ENCODE measurements around the gene POM121. TPM values are rescaled to one million over a fixed set of nuclear protein-coding genes. Genes with fewer than 3 reads are reported as not detected.
"Not testable (repeated sequence)": the region's sequence is repeated elsewhere in the genome, so short reads cannot be mapped to it uniquely, and the experiment has no call there.

Gene POM121
- total RNA-seq (2013) = 4.2 TPM
- polyA plus RNA-seq = 10 to 100 TPM in 1 of 3 donors, 1 to 10 TPM in 2; 3.4 to 18.8 (median 5.1) TPM
- polyA minus RNA-seq = 11.6 and 14.0 TPM in 2 replicates
- total RNA-seq = 19.5 to 77.7 (median 28.7) reads per million in 11 experiments

DNA sequence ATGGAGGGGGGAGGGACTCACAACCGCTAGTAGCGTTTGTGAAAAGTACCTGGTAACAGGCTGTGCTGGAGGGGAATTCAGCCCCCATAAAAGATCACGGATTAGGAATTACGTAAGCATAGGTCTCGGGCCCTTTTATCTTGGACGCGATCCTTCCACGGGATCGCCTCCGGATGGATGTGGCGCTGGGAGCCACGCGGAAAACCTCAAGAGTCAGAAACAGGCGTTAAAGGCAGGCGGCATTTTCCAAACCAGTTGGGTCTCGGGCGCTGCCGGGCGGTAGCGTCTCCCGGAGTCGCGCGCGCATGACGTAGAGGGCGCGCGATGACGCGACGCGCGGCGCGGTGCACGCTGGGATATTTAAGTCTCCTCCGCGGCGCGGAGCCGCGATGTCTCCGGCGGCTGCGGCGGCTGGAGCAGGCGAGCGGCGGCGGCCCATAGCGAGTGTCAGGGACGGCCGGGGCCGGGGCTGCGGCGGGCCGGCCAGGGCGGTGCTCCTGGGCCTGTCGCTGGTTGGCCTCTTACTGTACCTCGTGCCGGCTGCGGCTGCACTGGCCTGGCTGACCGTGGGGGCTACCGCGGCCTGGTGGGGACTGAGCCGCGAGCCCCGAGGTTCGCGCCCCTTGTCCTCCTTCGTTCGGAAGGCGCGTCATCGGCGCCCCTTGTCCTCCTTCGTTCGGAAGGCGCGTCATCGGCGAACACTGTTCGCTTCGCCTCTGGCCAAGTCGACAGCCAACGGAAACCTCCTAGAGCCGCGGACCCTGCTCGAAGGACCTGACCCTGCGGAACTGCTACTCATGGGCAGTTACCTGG is at the start of gene POM121:
Gene POM121, plus strand, starts transcription at position 363 of the 813 bp plus-strand sequence. Its CDS starts 27 bp downstream, at position 390.
- Histone ChIP-seq H2AFZ (ENCODE audit: insufficient read depth, low read depth, low read length, poor library complexity, severe bottlenecking) (peak within 1 kb of the TSS; percentile 93), H3K4me1 (ENCODE audit: control insufficient read depth in 1 of 2, insufficient read depth in 2 of 2, low read length in 2 of 2) (peaks cover 14 to 17% of the 10 kb centered on the region in 2 donors)
- TF ChIP-seq, protein P1, sequence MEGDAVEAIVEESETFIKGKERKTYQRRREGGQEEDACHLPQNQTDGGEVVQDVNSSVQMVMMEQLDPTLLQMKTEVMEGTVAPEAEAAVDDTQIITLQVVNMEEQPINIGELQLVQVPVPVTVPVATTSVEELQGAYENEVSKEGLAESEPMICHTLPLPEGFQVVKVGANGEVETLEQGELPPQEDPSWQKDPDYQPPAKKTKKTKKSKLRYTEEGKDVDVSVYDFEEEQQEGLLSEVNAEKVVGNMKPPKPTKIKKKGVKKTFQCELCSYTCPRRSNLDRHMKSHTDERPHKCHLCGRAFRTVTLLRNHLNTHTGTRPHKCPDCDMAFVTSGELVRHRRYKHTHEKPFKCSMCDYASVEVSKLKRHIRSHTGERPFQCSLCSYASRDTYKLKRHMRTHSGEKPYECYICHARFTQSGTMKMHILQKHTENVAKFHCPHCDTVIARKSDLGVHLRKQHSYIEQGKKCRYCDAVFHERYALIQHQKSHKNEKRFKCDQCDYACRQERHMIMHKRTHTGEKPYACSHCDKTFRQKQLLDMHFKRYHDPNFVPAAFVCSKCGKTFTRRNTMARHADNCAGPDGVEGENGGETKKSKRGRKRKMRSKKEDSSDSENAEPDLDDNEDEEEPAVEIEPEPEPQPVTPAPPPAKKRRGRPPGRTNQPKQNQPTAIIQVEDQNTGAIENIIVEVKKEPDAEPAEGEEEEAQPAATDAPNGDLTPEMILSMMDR (IDR thresholded peaks at IDR 0.05) = no peak

DNA sequence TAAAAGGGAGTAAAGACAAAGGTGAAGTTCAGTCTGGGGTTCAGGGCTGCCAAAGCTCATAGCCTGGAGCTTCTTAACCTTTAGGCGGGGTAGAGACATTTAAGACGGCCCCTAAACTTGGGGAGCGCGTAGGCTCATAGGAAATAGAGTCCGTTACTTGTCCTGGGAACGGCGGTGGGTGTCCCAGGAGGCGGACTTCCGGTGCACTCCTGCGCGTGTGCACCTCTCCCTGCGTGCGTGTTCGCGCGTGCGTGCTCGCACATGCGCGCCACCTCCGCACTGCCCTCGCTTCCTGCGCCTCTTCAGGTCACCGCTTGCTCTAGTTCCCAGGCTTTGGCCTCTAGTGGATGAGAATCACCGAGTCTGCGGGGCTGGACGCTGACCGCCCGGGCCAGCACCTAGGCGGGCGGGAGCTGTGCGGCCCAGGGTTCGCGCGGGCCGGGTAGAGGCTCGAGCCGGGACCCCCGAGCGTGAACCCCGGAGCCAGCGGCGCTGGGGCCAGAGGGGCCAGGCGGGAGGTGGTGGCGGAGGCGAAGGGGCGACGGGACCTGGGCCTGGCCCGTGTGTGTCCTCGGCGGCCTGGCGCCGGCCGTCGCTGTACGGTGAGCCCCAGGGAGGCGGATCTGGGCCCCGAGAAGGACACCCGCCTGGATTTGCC is 45.7 kb upstream of the POM121 start:
- H3K4me1 Mint-ChIP-seq = peaks cover 11% of the 10 kb centered on the region
- H3K4me1 ChIP-seq (ENCODE audit: control insufficient read depth in 1 of 2, insufficient read depth in 2 of 2, low read length in 2 of 2); H3K36me3 ChIP-seq (replicated peaks in 1 of 2; ENCODE audit: control insufficient read depth in 1 of 2, insufficient read depth in 2 of 2, low read length in 2 of 2); H3K27me3 ChIP-seq (ENCODE audit: control insufficient read depth in 2 of 2, insufficient read depth in 2 of 2, low read length in 2 of 2); H3K9me3 Mint-ChIP-seq; intact Hi-C loops (cut with micrococcal nuclease); H4K20me1 ChIP-seq (ENCODE audit: insufficient read depth, low read length); H3K27me3 Mint-ChIP-seq (ENCODE audit: low read depth in 3 of 3); H3K9me3 ChIP-seq (replicated peaks in 1 of 2; ENCODE audit: control insufficient read depth in 1 of 2, insufficient read depth in 1 of 2, low read length in 2 of 2): not testable (repeated sequence)
- peak overlapping the region; percentile 56 for H3K4me2 ChIP-seq (replicated peaks; ENCODE audit: extremely low read depth, low read length, poor library complexity, severe bottlenecking)
- H3K9ac ChIP-seq (ENCODE audit: insufficient read depth, low read length, poor library complexity, severe bottlenecking) = peak overlapping the region; percentile 82
- peak overlapping the region; percentile 98 to 99 for H3K4me3 Mint-ChIP-seq
- H3K4me3 ChIP-seq (replicated peaks in 1 of 3; ENCODE audit: low read depth in 2 of 3, low read length in 3 of 3) = peak overlapping the region; percentile 63 to 74 (median 65)
- H3K79me2 ChIP-seq (ENCODE audit: insufficient read depth, low read length) = peaks cover 23% of the 10 kb centered on the region
- peak overlapping the region; percentile 74 for H2AFZ ChIP-seq (ENCODE audit: insufficient read depth, low read depth, low read length, poor library complexity, severe bottlenecking)
- peak overlapping the region; percentile 80 to 98 (median 96) for H3K27ac Mint-ChIP-seq
- DNase-seq = peak; percentile 57 to 69 (median 57)
- H3K27ac ChIP-seq (ENCODE audit: low read depth in 1 of 2, low read length in 2 of 2) = peak overlapping the region; percentile 85 to 86
- H3K36me3 Mint-ChIP-seq = peaks cover 14 to 17% of the 10 kb centered on the region in 2 donors
- WGBS (ENCODE audit: insufficient coverage) = 0% methylated on average over 48 of the region's 59 CpGs

More for the DNA sequence above, at the start of gene POM121:
- Mint-ChIP-seq H3K9me3 (peaks cover 0 to 2% (median 0%) of the 10 kb centered on the region in 7 donors), H3K27ac (peak within 1 kb of the TSS; percentile 99), H3K4me1 (peaks cover 13% of the 10 kb centered on the region), H3K4me3 (peak within 1 kb of the TSS; percentile 97 to 99), H3K36me3 (peaks cover 48 to 57% of the 10 kb centered on the region in 2 donors), H3K27me3 (ENCODE audit: low read depth in 3 of 3) (peaks cover 0 to 2% (median 2%) of the 10 kb centered on the region in 3 donors)
- intact Hi-C loops (cut with micrococcal nuclease) = loop anchor here (5.0 to 10.0 kb wide), 2 partner anchors 98 to 760 kb away; partner anchors contain the start of genes BUD23 (in 1 of the 2), DNAJC30 (in 1 of the 2) and TYW1B (in 1 of the 2)
- Histone ChIP-seq H3K27me3 (ENCODE audit: control insufficient read depth in 2 of 2, insufficient read depth in 2 of 2, low read length in 2 of 2) (no peaks in the 10 kb centered on the region), H3K27ac (ENCODE audit: low read depth in 1 of 2, low read length in 2 of 2) (peak within 1 kb of the TSS; percentile 92 to 95), H3K36me3 (replicated peaks in 1 of 2; ENCODE audit: control insufficient read depth in 1 of 2, insufficient read depth in 2 of 2, low read length in 2 of 2) (peaks cover 27 to 45% of the 10 kb centered on the region in 2 donors), H3K4me3 (replicated peaks in 1 of 3; ENCODE audit: low read depth in 2 of 3, low read length in 3 of 3) (peak within 1 kb of the TSS; percentile 77 to 95 (median 86)), H3K9me3 (replicated peaks in 1 of 2; ENCODE audit: control insufficient read depth in 1 of 2, insufficient read depth in 1 of 2, low read length in 2 of 2) (no peaks in the 10 kb centered on the region), H4K20me1 (ENCODE audit: insufficient read depth, low read length) (no peaks in the 10 kb centered on the region), H3K79me2 (ENCODE audit: insufficient read depth, low read length) (peaks cover 56% of the 10 kb centered on the region), H3K4me2 (replicated peaks; ENCODE audit: extremely low read depth, low read length, poor library complexity, severe bottlenecking) (peak within 1 kb of the TSS; percentile 91), H3K9ac (ENCODE audit: insufficient read depth, low read length, poor library complexity, severe bottlenecking) (peak within 1 kb of the TSS; percentile 89)
- WGBS (ENCODE audit: insufficient coverage) = under 1% methylated on average over 89 of the region's 91 CpGs
- peak; percentile 77 to 91 (median 88) for DNase-seq

DNA sequence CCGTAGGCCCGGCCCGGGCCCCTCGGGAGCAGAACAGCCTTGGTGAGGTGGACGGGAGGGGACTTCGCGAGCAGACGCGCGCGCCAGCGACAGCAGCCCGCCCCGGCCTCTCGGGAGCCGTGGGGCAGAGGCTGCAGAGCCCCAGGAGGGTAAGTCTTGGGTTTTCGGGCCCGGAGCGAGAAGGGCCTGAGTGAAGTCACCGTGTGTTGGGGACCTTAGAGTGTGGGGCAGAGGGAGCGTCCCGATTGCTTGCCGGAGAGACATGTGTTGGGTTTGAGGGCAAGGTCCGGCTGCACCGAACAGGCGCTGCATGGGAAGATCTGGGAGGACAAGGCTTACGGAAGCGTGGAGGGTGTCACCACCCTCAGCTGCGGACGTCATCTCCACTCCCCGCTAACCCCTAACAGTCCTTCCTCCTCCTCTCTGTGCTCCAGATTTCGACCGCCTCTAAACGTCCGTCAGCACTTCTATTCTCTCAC is 45.1 kb upstream of the POM121 start:
- H3K4me1 ChIP-seq (ENCODE audit: control insufficient read depth in 1 of 2, insufficient read depth in 2 of 2, low read length in 2 of 2) = not testable (repeated sequence)

More for the DNA sequence above, 45.1 kb upstream of the POM121 start:
- H3K4me3 ChIP-seq (replicated peaks in 1 of 3; ENCODE audit: low read depth in 2 of 3, low read length in 3 of 3) = peak overlapping the region; percentile 63 to 74 (median 65)
- peak overlapping the region; percentile 36 for H3K4me2 ChIP-seq (replicated peaks; ENCODE audit: extremely low read depth, low read length, poor library complexity, severe bottlenecking)
- H3K36me3 ChIP-seq (replicated peaks in 1 of 2; ENCODE audit: control insufficient read depth in 1 of 2, insufficient read depth in 2 of 2, low read length in 2 of 2); H4K20me1 ChIP-seq (ENCODE audit: insufficient read depth, low read length); H3K27me3 ChIP-seq (ENCODE audit: control insufficient read depth in 2 of 2, insufficient read depth in 2 of 2, low read length in 2 of 2); intact Hi-C loops (cut with micrococcal nuclease); H3K27me3 Mint-ChIP-seq (ENCODE audit: low read depth in 3 of 3); H3K9me3 Mint-ChIP-seq; H3K9me3 ChIP-seq (replicated peaks in 1 of 2; ENCODE audit: control insufficient read depth in 1 of 2, insufficient read depth in 1 of 2, low read length in 2 of 2): not testable (repeated sequence)
- Mint-ChIP-seq H3K27ac (peak overlapping the region; percentile 94 to 98 (median 96)), H3K4me1 (peaks cover 11% of the 10 kb centered on the region), H3K36me3 (peaks cover 14 to 17% of the 10 kb centered on the region in 2 donors), H3K4me3 (peak overlapping the region; percentile 98 to 99)
- WGBS (ENCODE audit: insufficient coverage) = 1% methylated on average over 23 of the region's 35 CpGs
- peak overlapping the region; percentile 82 for H3K9ac ChIP-seq (ENCODE audit: insufficient read depth, low read length, poor library complexity, severe bottlenecking)
- peak; percentile 53 to 64 (median 59) for DNase-seq
- H2AFZ ChIP-seq (ENCODE audit: insufficient read depth, low read depth, low read length, poor library complexity, severe bottlenecking) = peak overlapping the region; percentile 54
- H3K27ac ChIP-seq (ENCODE audit: low read depth in 1 of 2, low read length in 2 of 2) = peak overlapping the region; percentile 85 to 86
- peaks cover 23% of the 10 kb centered on the region for H3K79me2 ChIP-seq (ENCODE audit: insufficient read depth, low read length)
